ENCODE results near the gene PDE7B. TPM values are rescaled to one million over a fixed set of nuclear protein-coding genes. Genes with fewer than 3 reads are reported as not detected.

The PDE7B gene
- total and polyA plus RNA-seq, 4 donors, result 0.75 to 5.2 (median 1.3) TPM

GRCh38 chr6:136012198-136012887 lies 160.8 kb downstream of the PDE7B start:
- Histone ChIP-seq H3K27ac (ENCODE audit: low read depth in 1 of 2, low read length in 2 of 2) (no peak overlapping the region), H3K36me3 (ENCODE audit: control insufficient read depth in 4 of 4, insufficient read depth in 3 of 4, low read depth in 1 of 4, low read length in 3 of 4) (no peaks in the 10 kb centered on the region), H3K4me3 (ENCODE audit: low read depth in 1 of 3, low read length in 3 of 3) (no peak overlapping the region), H3K9ac (ENCODE audit: low read depth in 1 of 2, low read length in 2 of 2) (no peak overlapping the region), H3K27me3 (ENCODE audit: control insufficient read depth in 4 of 4, insufficient read depth in 4 of 4, low read length in 3 of 4) (no peaks in the 10 kb centered on the region), H3K9me3 (ENCODE audit: control insufficient read depth in 4 of 4, low read length in 3 of 4) (no peaks in the 10 kb centered on the region), H3K4me1 (ENCODE audit: control insufficient read depth in 4 of 4, insufficient read depth in 4 of 4, low read length in 3 of 4) (no peaks in the 10 kb centered on the region)
- DNase-seq (ENCODE audit: low spot score), result no peak
- 91% methylated on average over 1 of the region's 1 CpG for WGBS
- TF ChIP-seq ATF3 (IDR thresholded peaks at IDR 0.05), result no peak
- TF ChIP-seq NR2F2 (IDR thresholded peaks at IDR 0.05), result no peak
- TF ChIP-seq FOXA2 (IDR thresholded peaks at IDR 0.05), result no peak
- no peak for TF ChIP-seq JUND (IDR thresholded peaks at IDR 0.05)

GRCh38 chr6:136012943-136013342 lies 161.4 kb downstream of the PDE7B start:
- no peaks in the 10 kb centered on the region for H3K9me3 ChIP-seq (ENCODE audit: control insufficient read depth in 4 of 4, low read length in 3 of 4)
- TF ChIP-seq RAD21 (IDR thresholded peaks at IDR 0.05), result no peak
- TF ChIP-seq FOXA1 (IDR thresholded peaks at IDR 0.05), result no peak
- no peak for TF ChIP-seq ZBTB33 (IDR thresholded peaks at IDR 0.05)
- no peak for TF ChIP-seq CTCF (IDR thresholded peaks at IDR 0.05; ENCODE audit: low read depth, low read length, missing input control)
- TF ChIP-seq YY1 (IDR thresholded peaks at IDR 0.05), result no peak
- TF ChIP-seq TAF1 (conservative IDR thresholded peaks at IDR 0.05), result no peak
- no peak overlapping the region for H3K4me3 ChIP-seq (ENCODE audit: low read depth in 1 of 3, low read length in 3 of 3)
- H3K9ac ChIP-seq (ENCODE audit: low read depth in 1 of 2, low read length in 2 of 2), result no peak overlapping the region
- no peak overlapping the region for H3K27ac ChIP-seq (ENCODE audit: low read depth in 1 of 2, low read length in 2 of 2)
- no peak for DNase-seq (ENCODE audit: low spot score)
- no peaks in the 10 kb centered on the region for H3K36me3 ChIP-seq (ENCODE audit: control insufficient read depth in 4 of 4, insufficient read depth in 3 of 4, low read depth in 1 of 4, low read length in 3 of 4)
- 84% methylated on average over 1 of the region's 1 CpG for WGBS
- no peaks in the 10 kb centered on the region for H3K4me1 ChIP-seq (ENCODE audit: control insufficient read depth in 4 of 4, insufficient read depth in 4 of 4, low read length in 3 of 4)
- no peaks in the 10 kb centered on the region for H3K27me3 ChIP-seq (ENCODE audit: control insufficient read depth in 4 of 4, insufficient read depth in 4 of 4, low read length in 3 of 4)

- Histone ChIP-seq H3K36me3 (ENCODE audit: control insufficient read depth in 4 of 4, insufficient read depth in 3 of 4, low read depth in 1 of 4, low read length in 3 of 4) (no peaks in the 10 kb centered on the region), H3K9ac (ENCODE audit: low read depth in 1 of 2, low read length in 2 of 2) (no peak overlapping the region), H3K4me3 (ENCODE audit: low read depth in 1 of 3, low read length in 3 of 3) (no peak overlapping the region), H3K4me1 (ENCODE audit: control insufficient read depth in 4 of 4, insufficient read depth in 4 of 4, low read length in 3 of 4) (no peaks in the 10 kb centered on the region), H3K27me3 (ENCODE audit: control insufficient read depth in 4 of 4, insufficient read depth in 4 of 4, low read length in 3 of 4) (no peaks in the 10 kb centered on the region), H3K9me3 (ENCODE audit: control insufficient read depth in 4 of 4, low read length in 3 of 4) (no peaks in the 10 kb centered on the region), H3K27ac (ENCODE audit: low read depth in 1 of 2, low read length in 2 of 2) (no peak overlapping the region)
- DNase-seq (ENCODE audit: low spot score), result no peak
- TF ChIP-seq JUND (IDR thresholded peaks at IDR 0.05), result no peak
- no peak for TF ChIP-seq ATF3 (IDR thresholded peaks at IDR 0.05)
- WGBS, result 73% methylated on average over 15 of the region's 15 CpGs
Observed at GRCh38 chr6:136014454-136015437, 163.2 kb downstream of the PDE7B start.
